WTC11 (cell line): Measurements from ENCODE around the gene RBBP4. TPM values are rescaled to one million over a fixed set of nuclear protein-coding genes. Genes with fewer than 3 reads are reported as not detected.
"Not testable (repeated sequence)": the region's sequence is repeated elsewhere in the genome, so short reads cannot be mapped to it uniquely, and the experiment has no call there.

ENCODE experiments used
- ATAC-seq: fragments of 200-7000 bp; cut with Tn5 transposase; 2 replicates; pipeline ENCODE4 v1.10.0; 2021; ENCODE audit warnings: mild to moderate bottlenecking, moderate library complexity
- CTCF ChIA-PET: fragments of 300-600 bp; sonication (Branson Sonifier 250); formaldehyde crosslinking; loops from one replicate; lab custom pipeline; 2021; ENCODE audit warnings: antibody characterized with exemption; lab: Charles Lee
- POLR2A ChIA-PET: fragments of 350-600 bp; sonication (Branson Sonifier 250); formaldehyde crosslinking; loops from one replicate; lab custom pipeline; 2021; ENCODE audit warnings: antibody characterized with exemption; lab: Charles Lee
- DNase-seq: peaks from one replicate; pipeline ENCODE4 v3.0.0; 2021; ENCODE audit warnings: low spot score
- H3K27ac Mint-ChIP-seq: 2 replicates; pipeline ENCODE4 v1.8.0; 2021; ENCODE audit warnings: mixed read lengths
- H3K27me3 Mint-ChIP-seq: 2 replicates; pipeline ENCODE4 v1.8.0; 2021; ENCODE audit warnings: low read depth, mild to moderate bottlenecking, moderate library complexity, mixed read lengths
- H3K36me3 Mint-ChIP-seq: 2 replicates; pipeline ENCODE4 v1.8.0; 2021; ENCODE audit warnings: mixed read lengths
- H3K4me1 Mint-ChIP-seq: 2 replicates; pipeline ENCODE4 v1.8.0; 2022; ENCODE audit warnings: mixed read lengths
- H3K4me3 Mint-ChIP-seq: 2 replicates; pipeline ENCODE4 v1.8.0; 2021; ENCODE audit warnings: mild to moderate bottlenecking, moderate library complexity, mixed read lengths
- H3K9me3 Mint-ChIP-seq: 2 replicates; pipeline ENCODE4 v1.8.0; 2021; ENCODE audit warnings: mixed read lengths
- CDX4 ChIP-seq: fragments of 250-450 bp; sonication (Bioruptor Pico); IDR thresholded peaks from 2 replicates; pipeline ENCODE4 v1.9.0; 2021; ENCODE audit warnings: moderate library complexity, mild to moderate bottlenecking, inconsistent platforms, borderline replicate concordance
- E2F1 ChIP-seq: sonication (generic); formaldehyde crosslinking; IDR thresholded peaks from 2 replicates; pipeline ENCODE4 v1.8.0; 2022; ENCODE audit warnings: mild to moderate bottlenecking, missing genetic modification reagents
- ELF4 ChIP-seq: sonication (generic); formaldehyde crosslinking; IDR thresholded peaks from 2 replicates; pipeline ENCODE4 v1.8.1; 2022; ENCODE audit warnings: low read depth, mild to moderate bottlenecking, moderate library complexity, missing genetic modification reagents
- ETV6 ChIP-seq: sonication (generic); formaldehyde crosslinking; IDR thresholded peaks from 2 replicates; pipeline ENCODE4 v1.8.1; 2022; ENCODE audit warnings: mild to moderate bottlenecking, missing genetic modification reagents
- FOXJ3 ChIP-seq: sonication (generic); formaldehyde crosslinking; IDR thresholded peaks from 2 replicates; pipeline ENCODE4 v1.9.0; 2021; ENCODE audit warnings: missing genetic modification reagents, mild to moderate bottlenecking, borderline replicate concordance
- HMGA2 ChIP-seq: fragments of 250-450 bp; sonication (Bioruptor Pico); IDR thresholded peaks from 2 replicates; pipeline ENCODE4 v1.4.0; 2021; ENCODE audit warnings: mild to moderate bottlenecking, moderate library complexity
- MAX ChIP-seq: sonication (generic); formaldehyde crosslinking; IDR thresholded peaks from 2 replicates; pipeline ENCODE4 v1.8.0; 2022; ENCODE audit warnings: mild to moderate bottlenecking, missing genetic modification reagents
- MXD4 ChIP-seq: fragments of 250-450 bp; sonication (Bioruptor Pico); IDR thresholded peaks from 2 replicates; pipeline ENCODE4 v1.8.0; 2021; ENCODE audit warnings: mild to moderate bottlenecking, moderate library complexity, borderline replicate concordance
- MYBL2 ChIP-seq: sonication (generic); formaldehyde crosslinking; IDR thresholded peaks from 2 replicates; pipeline ENCODE4 v1.8.1; 2023; ENCODE audit warnings: mild to moderate bottlenecking, moderate library complexity, missing genetic modification reagents
- NR2C2 ChIP-seq: sonication (generic); formaldehyde crosslinking; IDR thresholded peaks from 2 replicates; pipeline ENCODE4 v1.8.0; 2022; ENCODE audit warnings: mild to moderate bottlenecking, missing genetic modification reagents
- SMAD4 ChIP-seq: sonication (generic); formaldehyde crosslinking; IDR thresholded peaks from 2 replicates; pipeline ENCODE4 v1.8.0; 2022; ENCODE audit warnings: mild to moderate bottlenecking, missing genetic modification reagents
- SOX15 ChIP-seq: fragments of 250-450 bp; sonication (Bioruptor Pico); IDR thresholded peaks from 2 replicates; pipeline ENCODE4 v1.9.0; 2021; ENCODE audit warnings: mild to moderate bottlenecking
- ZBTB43 ChIP-seq: sonication (generic); formaldehyde crosslinking; IDR thresholded peaks from 2 replicates; pipeline ENCODE4 v1.8.1; 2023; ENCODE audit warnings: mild to moderate bottlenecking, missing genetic modification reagents
- ZNF138 ChIP-seq: sonication (generic); formaldehyde crosslinking; conservative IDR thresholded peaks from 2 replicates; pipeline ENCODE4 v1.8.1; 2022; ENCODE audit warnings: mild to moderate bottlenecking, moderate library complexity, missing genetic modification reagents
- ZNF423 ChIP-seq: fragments of 250-450 bp; sonication (Bioruptor Pico); IDR thresholded peaks from 2 replicates; pipeline ENCODE4 v2.1.2; 2022; ENCODE audit warnings: mild to moderate bottlenecking, moderate library complexity
- total RNA-seq: library from RNA; stranded (reverse); gene quantifications from 3 replicates; pipeline ENCODE4 v1.2.3, GENCODE V29; 2021

RBBP4 gene
- total RNA-seq, 1 experiment from 2014 or later = 331 TPM

- DNase-seq (no peak), ATAC-seq (no peak)
- H3K4me1 Mint-ChIP-seq = peaks cover 11% of the 10 kb centered on the region
- no peaks in the 10 kb centered on the region for H3K9me3 Mint-ChIP-seq
- peaks cover 48% of the 10 kb centered on the region for H3K27me3 Mint-ChIP-seq
- ChIA-PET POLR2A (interaction anchor here (0.6 to 1.3 kb wide), 3 partner anchors 68 to 634 kb away, joined by 3 to 6 read pairs (median 4); partner anchors contain the start of gene TMEM39B), CTCF (interaction anchor here (0.8 to 1.8 kb wide), 6 partner anchors 12 to 306 kb away, joined by 3 to 7 read pairs (median 4); no protein-coding TSS in a partner anchor)
- H3K27ac Mint-ChIP-seq = no peak overlapping the region
- no peak overlapping the region for H3K4me3 Mint-ChIP-seq
- H3K36me3 Mint-ChIP-seq = no peaks in the 10 kb centered on the region
- TF ChIP-seq CDX4 (CRISPR knock-in tag) (no peak), ZNF423 (CRISPR knock-in tag) (no peak), E2F1 (no peak), FOXJ3 (CRISPR knock-in tag) (no peak), NR2C2 (no peak), ELF4 (CRISPR knock-in tag) (no peak), MAX (CRISPR knock-in tag) (no peak), MXD4 (CRISPR knock-in tag) (no peak), HMGA2 (CRISPR knock-in tag) (no peak), SOX15 (CRISPR knock-in tag) (no peak), MYBL2 (CRISPR knock-in tag) (no peak), ZBTB43 (no peak)
Measured at GRCh38 chr1:32706491-32706890, 55.5 kb downstream of the RBBP4 start.

GRCh38 chr1:32709075-32709474, 58.1 kb downstream of the RBBP4 start:
- CTCF ChIA-PET = interaction anchor here (0.6 to 6.9 kb wide), 9 partner anchors 11 to 509 kb away, joined by 3 to 262 read pairs (median 4); partner anchors contain the start of gene CCDC28B

GRCh38 chr1:32709476-32709875, 58.5 kb downstream of the RBBP4 start:
- H3K4me3 Mint-ChIP-seq = no peak overlapping the region
- no peaks in the 10 kb centered on the region for H3K36me3 Mint-ChIP-seq
- no peak overlapping the region for H3K27ac Mint-ChIP-seq
- POLR2A ChIA-PET = interaction anchor here (0.6 kb wide), 2 partner anchors 31 to 326 kb away, joined by 3 to 4 read pairs; no protein-coding TSS in a partner anchor
- CTCF ChIA-PET = interaction anchor here (0.6 to 6.9 kb wide), 9 partner anchors 11 to 509 kb away, joined by 3 to 262 read pairs (median 3); partner anchors contain the start of gene CCDC28B
- H3K4me1 Mint-ChIP-seq = peaks cover 12% of the 10 kb centered on the region
- TF ChIP-seq ZNF138 = no peak
- no peak for TF ChIP-seq FOXJ3 (CRISPR knock-in tag)
- H3K27me3 Mint-ChIP-seq = peaks cover 26% of the 10 kb centered on the region
- DNase-seq (no peak), ATAC-seq (no peak; the same call in 1 of the 2 replicates)
- H3K9me3 Mint-ChIP-seq = no peaks in the 10 kb centered on the region

More at GRCh38 chr1:32709075-32709474, 58.1 kb downstream of the RBBP4 start:
- Mint-ChIP-seq H3K36me3 (no peaks in the 10 kb centered on the region), H3K27me3 (peaks cover 30% of the 10 kb centered on the region), H3K4me3 (no peak overlapping the region), H3K9me3 (no peaks in the 10 kb centered on the region)
- DNase-seq (no peak), ATAC-seq (no peak)
- POLR2A ChIA-PET = interaction anchor here (0.6 kb wide), 1 partner anchor 326 kb away, joined by 4 read pairs; no protein-coding TSS in a partner anchor
- TF ChIP-seq SMAD4 (0 out of 2 replicates have a peak, but pooled peaks have one; percentile 24), ETV6 (CRISPR knock-in tag) (no peak)
- TF ChIP-seq, all 79 proteins: peak for 1
- Mint-ChIP-seq H3K4me1 (peaks cover 12% of the 10 kb centered on the region), H3K27ac (no peak overlapping the region)

- not testable (repeated sequence) for H3K9me3 Mint-ChIP-seq, H3K36me3 Mint-ChIP-seq, DNase-seq, H3K27me3 Mint-ChIP-seq, H3K27ac Mint-ChIP-seq, H3K4me3 Mint-ChIP-seq, ATAC-seq
- POLR2A ChIA-PET = interaction anchor here (2.7 kb wide), 1 partner anchor 62 kb away, joined by 39 read pairs; no protein-coding TSS in a partner anchor
- H3K4me1 Mint-ChIP-seq = peaks cover 18% of the 10 kb centered on the region
- CTCF ChIA-PET = interaction anchor here (0.7 to 6.9 kb wide), 14 partner anchors 9 to 426 kb away, joined by 3 to 262 read pairs (median 16); partner anchors contain the start of genes RBBP4 and SYNC
Measured at GRCh38 chr1:32711221-32711620, 60.2 kb downstream of the RBBP4 start.
